Hematopoietic multipotent progenitor cell treated with erythropoietin and hydrocortisone succinate and interleukin-3 and kit ligand, for 8 days (in vitro differentiated cells): ENCODE results near the gene GMCL1.
A peak's percentile ranks its signal among the peaks of the same experiment; 100 is the strongest.
"Not testable (repeated sequence)": the region's sequence is repeated elsewhere in the genome, so short reads cannot be mapped to it uniquely, and the experiment has no call there.

Experiments used
- DNase-seq: peaks from one replicate; pipeline ENCODE4 v3.0.0-alpha.2; 2015

GMCL1 gene, protein sequence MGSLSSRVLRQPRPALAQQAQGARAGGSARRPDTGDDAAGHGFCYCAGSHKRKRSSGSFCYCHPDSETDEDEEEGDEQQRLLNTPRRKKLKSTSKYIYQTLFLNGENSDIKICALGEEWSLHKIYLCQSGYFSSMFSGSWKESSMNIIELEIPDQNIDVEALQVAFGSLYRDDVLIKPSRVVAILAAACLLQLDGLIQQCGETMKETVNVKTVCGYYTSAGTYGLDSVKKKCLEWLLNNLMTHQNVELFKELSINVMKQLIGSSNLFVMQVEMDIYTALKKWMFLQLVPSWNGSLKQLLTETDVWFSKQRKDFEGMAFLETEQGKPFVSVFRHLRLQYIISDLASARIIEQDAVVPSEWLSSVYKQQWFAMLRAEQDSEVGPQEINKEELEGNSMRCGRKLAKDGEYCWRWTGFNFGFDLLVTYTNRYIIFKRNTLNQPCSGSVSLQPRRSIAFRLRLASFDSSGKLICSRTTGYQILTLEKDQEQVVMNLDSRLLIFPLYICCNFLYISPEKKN

GRCh38 chr2:69829256-69830044 lies at the start of gene GMCL1:
GMCL1 (plus strand) TSS chr2:69829660; CDS start chr2:69829893, 233 bp downstream.
- DNase-seq = peak; percentile 96

DNA sequence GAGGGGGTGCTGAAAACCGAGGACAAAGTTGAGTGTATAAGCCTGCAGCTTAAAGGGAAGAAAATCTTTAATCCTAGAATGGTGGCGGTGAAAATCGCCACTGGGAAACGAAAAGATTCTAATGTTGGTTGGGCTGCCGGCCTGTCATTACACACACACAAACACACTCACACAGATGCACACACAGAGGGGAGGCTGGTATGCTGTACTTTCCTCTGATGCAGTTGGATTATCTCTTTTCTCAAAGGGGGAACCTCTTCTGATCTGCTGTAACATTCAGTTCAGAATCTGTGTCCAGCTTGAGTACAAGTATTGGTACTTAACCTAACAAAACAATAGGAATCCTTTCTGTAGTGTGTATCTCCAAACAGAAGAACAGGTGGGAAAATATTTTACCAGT lies 48.5 kb upstream of the GMCL1 start:
- DNase-seq = no peak

GRCh38 chr2:69781321-69782248 lies 47.9 kb upstream of the GMCL1 start:
- DNase-seq = peak; percentile 55

- no peak for DNase-seq
Observed at GRCh38 chr2:69784228-69784627, 45.2 kb upstream of the GMCL1 start.

GRCh38 chr2:69785358-69785757 lies 44.1 kb upstream of the GMCL1 start:
- DNase-seq = no peak

DNA sequence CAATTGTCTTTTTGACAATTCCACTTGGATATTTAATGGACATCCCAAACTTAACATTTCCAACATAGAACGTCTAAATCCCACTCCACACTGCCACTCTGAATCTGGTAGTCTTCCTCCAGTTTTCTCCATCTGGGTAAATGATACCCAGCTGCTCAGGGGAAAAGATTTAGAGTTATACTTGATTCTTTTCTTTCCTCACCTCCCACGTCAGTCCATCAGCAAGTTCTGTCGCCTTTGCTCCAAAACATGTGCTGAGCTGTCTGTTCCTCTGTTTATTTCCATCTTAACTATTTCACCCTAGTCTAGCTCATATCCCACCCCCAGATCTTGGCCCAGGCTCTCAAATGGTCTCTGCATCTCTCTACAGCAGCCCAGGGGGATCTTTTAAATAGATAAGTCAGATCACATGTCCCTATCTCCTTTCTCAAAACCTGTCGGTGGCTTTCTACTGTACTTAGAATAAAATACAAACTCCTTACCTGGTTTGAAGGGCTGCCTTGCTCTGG lies 43.4 kb upstream of the GMCL1 start:
- no peak for DNase-seq

DNA sequence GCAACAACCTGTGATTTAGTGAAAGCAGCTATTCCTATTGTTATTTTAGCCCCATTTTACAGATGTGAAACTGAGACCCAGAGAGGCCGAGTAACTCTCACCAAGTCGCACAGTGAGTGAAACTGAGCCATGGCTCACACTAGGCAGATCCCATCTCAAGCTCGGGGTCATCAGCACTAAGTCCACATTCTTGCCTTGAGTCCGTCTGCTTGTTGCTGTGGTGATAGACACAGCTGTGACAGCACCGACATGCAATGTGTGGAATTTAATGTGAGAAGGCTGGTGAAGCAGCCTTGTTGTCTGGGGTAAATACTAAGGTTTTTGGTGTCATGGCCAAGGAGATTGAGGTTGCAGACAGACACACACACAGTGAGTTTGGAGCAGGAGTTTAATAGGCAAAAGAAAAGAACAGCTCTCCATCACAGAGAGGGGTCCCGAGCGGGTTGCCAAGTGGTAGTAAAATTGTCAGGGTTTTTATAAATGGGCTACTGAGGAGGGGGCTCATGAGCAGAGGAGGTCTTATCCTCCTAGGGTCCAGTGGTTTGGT lies 40.2 kb upstream of the GMCL1 start:
- no peak for DNase-seq

GRCh38 chr2:69789772-69790600 lies 39.5 kb upstream of the GMCL1 start:
- no peak for DNase-seq

DNA sequence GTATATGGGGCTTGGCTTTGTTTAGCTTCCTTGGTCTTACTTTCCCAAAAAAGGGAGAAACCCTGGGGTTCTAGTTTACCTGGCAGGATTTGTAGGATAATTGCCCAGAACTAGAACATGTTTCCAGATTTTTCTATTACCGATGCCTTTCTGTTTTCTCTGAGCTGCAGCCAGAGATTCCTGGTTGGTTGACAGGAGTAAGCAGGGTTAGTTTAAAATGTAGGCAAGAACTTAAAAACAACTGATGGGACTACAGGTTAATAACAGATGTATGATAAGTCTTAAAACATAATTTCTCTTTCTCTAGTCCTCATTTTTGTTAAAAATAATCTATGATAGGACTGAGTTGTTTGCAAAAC lies 38.9 kb upstream of the GMCL1 start:
- DNase-seq = no peak

DNA sequence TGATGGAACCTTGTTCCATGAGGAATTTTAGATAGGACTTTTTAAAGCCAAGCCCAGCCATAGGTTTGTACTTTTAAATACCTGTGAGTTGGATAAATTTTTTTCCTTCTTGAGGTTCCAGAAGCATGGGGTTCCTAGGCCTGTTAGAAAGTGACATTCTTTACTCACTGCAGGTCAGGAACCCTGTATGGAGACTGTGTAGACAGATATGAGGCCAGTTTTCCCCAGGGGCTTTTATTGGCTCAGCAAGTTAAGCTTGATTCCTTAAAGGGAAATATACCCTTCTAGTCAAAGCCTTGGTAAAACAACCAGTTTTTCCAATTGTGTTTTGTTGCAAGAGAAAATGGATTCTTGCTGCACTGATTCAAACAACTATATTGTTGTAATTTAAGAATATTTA lies 38.4 kb upstream of the GMCL1 start:
- DNase-seq = no peak

- peak; percentile 82 for DNase-seq
Observed at GRCh38 chr2:69796174-69796573, 33.3 kb upstream of the GMCL1 start.

- no peak for DNase-seq
Observed at GRCh38 chr2:69797235-69797634, 32.2 kb upstream of the GMCL1 start.

DNA sequence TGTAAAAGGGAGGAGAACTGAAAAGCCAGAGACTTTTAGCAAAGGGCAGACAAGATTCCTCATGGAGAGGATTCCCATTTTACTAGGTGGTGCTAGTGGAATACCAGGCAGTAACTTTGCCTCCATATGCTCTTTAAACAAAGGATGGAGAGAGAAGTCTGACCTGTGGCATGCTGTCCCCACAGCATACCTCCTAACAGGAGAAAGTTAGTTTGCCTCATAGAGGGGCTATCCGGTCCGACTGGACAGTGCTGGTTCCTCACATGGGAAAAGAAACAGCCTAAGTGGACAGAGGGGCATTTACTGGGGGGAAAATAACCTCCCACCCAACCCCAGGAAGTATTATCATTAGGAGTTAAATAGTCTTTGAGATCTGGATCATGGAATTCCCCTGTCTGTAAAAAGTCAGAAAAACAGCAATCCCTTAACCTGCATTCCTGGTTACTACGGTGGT lies 31.6 kb upstream of the GMCL1 start:
- no peak for DNase-seq

GRCh38 chr2:69798290-69798908 lies 31.1 kb upstream of the GMCL1 start:
- no peak for DNase-seq

DNA sequence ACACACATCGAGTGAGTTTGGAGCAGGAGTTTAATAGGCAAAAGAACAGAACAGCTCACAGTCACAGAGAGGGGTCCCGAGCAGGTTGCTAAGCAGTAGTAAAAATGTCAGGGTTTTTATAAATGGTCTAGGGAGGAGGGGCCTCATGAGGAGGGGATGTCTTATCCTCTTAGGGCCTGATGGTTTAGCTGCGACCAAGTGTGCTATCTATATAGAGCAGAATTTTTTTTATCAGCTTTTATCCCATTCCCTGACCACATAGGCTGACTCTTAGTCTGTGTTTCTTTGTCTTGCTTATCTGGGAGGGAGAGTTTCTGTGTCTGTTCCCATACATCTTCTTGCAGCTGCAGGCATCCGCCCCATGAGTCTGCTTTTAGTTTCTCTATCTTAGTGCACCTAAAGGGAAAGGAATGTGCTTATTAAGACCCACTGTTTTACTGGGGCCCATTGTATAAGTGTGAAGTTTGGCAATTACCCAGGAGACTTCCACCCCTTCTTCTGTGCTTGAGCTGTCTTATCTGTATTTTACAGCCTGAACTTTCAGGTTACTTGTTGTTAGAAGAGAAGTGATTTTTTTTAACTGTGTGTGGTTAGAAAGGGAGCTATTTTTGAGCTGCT lies 30.4 kb upstream of the GMCL1 start:
- peak; percentile 100 for DNase-seq

GRCh38 chr2:69801745-69802290 lies 27.6 kb upstream of the GMCL1 start:
- DNase-seq = no peak

- DNase-seq = not testable (repeated sequence)
Observed at GRCh38 chr2:69802781-69803367, 26.6 kb upstream of the GMCL1 start.

GRCh38 chr2:69804416-69804815 lies 25.0 kb upstream of the GMCL1 start:
- DNase-seq = no peak

- peak; percentile 11 for DNase-seq
Observed at GRCh38 chr2:69805887-69806286, 23.6 kb upstream of the GMCL1 start.
